Fibroblast of mammary gland (primary cell): ENCODE results near the gene DDX17.
"Not testable (repeated sequence)": the region's sequence is repeated elsewhere in the genome, so short reads cannot be mapped to it uniquely, and the experiment has no call there.

Experiments used
- DNase-seq: peaks from one replicate; pipeline ENCODE4 v3.0.0-alpha.2; 2010; ENCODE audit warnings: low read depth
- H3K4me3 ChIP-seq: 2 replicates; pipeline ENCODE4 v1.5.1; 2011; ENCODE audit warnings: low read depth, mild to moderate bottlenecking, low read length, moderate library complexity; ENCODE audit not compliant: control insufficient read depth
- TF ChIP-seq, protein P1 (sequence below): conservative IDR thresholded peaks from 2 replicates; pipeline ENCODE4 v1.5.1; 2011; ENCODE audit warnings: low read depth, low read length, inconsistent platforms; ENCODE audit not compliant: control insufficient read depth, insufficient read depth

DDX17 gene

DNA sequence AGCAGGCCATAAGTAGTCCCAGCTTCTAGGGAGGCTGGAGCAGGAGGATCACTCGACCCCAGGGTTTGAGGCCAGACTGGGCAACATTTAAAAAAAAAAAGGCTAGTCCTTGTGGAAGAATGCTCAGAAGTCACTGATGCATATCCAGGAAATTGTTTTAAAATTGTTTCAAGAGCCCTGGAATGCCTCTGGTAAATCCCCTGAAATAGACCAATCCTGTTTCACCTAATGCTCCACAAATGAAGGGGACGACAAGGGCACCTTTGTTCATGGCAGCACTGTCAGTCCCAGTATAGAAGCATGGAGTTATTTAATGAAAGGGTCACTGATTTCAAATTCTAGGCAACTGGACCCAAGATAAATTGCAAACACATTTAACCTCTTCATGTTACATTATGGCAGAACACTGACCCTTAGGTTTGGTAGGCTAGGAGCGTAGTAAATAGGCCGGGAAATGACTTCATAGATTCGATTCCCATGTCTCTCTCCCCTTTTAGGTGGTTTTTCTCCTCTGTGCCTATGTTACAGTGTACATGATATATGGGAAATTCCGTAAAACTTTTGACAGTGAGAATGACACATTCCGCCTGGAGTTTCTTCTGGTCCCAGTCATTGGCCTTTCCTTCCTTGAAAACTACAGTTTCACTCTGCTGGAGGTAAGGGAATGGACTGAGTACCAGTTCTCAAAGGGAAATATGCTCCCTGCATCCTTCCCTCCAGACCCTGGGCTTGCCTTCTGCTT lies 26.8 kb downstream of the DDX17 start:
- no peak overlapping the region for H3K4me3 ChIP-seq
- TF ChIP-seq, protein P1, sequence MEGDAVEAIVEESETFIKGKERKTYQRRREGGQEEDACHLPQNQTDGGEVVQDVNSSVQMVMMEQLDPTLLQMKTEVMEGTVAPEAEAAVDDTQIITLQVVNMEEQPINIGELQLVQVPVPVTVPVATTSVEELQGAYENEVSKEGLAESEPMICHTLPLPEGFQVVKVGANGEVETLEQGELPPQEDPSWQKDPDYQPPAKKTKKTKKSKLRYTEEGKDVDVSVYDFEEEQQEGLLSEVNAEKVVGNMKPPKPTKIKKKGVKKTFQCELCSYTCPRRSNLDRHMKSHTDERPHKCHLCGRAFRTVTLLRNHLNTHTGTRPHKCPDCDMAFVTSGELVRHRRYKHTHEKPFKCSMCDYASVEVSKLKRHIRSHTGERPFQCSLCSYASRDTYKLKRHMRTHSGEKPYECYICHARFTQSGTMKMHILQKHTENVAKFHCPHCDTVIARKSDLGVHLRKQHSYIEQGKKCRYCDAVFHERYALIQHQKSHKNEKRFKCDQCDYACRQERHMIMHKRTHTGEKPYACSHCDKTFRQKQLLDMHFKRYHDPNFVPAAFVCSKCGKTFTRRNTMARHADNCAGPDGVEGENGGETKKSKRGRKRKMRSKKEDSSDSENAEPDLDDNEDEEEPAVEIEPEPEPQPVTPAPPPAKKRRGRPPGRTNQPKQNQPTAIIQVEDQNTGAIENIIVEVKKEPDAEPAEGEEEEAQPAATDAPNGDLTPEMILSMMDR = no peak
- DNase-seq = no peak

DNA sequence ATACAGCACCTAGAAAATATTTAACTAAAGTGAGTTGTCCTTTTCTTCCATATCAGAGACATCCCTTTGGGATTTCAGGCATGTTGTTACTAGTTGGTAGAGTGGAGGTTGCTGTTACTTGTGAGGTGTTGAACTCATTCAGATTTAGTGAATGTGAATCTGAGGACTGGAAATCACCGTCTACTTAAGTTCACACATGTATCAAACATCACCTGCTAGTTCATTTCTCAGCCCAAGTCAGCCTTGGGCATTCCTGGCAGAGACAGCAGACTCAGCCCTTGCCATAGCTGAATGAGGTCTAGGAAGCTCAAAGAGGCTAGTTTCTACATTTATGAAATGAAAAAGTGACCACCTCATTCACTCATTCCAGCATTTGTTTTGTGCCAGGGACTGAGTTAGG lies 28.5 kb downstream of the DDX17 start:
- TF ChIP-seq, protein P1 = no peak
- DNase-seq = no peak
- H3K4me3 ChIP-seq = no peak overlapping the region

DNA sequence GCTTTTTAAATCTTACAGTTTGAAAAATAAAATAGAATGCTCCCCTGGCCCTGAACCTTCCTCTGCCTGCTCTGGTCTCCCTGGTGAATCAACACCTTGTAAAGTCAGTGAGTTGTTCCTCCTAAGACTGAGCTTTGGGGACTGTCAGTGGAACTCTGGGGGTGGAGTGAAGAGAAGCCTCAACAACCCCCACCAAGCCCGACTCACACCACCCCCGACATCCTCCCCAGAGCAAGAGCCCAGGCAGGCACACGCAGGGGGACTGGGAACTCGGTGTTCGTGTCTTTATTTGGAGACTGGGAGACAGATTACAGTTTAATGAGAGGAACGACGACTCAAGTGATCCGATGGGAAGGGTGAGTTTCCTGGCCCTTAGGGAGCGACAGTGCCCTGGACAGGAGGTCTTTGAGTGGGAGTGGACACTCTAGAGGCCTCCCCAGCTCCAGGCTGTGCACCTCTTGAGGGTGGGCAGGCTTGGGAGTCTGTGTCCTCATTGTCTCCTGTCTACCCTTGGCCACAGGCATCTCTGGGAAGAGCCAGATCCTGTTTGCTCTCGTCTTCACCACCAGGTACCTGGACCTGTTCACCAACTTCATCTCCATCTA lies 32.0 kb downstream of the DDX17 start:
- TF ChIP-seq, protein P1 = no peak
- no peak for DNase-seq
- no peak overlapping the region for H3K4me3 ChIP-seq

DNA sequence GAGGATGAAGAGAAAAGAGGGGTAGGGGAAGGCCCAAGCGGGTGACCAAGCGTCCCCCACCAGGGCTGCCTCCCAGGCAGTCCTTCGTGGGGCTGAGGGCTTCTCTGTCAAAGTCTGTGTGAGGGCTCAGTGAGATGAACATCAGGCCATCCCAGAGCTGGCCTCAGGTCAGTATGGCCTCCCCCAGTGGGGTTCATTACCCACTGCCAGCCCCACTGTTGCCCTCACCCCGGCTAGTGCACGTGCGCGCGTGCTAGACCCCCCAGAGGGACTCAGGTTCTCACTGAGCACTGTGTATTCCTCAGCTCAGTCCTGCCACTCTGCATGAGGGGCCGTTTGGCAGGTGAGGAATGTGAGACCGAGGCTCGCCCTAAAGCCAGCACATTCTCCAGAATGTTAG lies 34.9 kb downstream of the DDX17 start:
- DNase-seq = no peak
- TF ChIP-seq, protein P1 = no peak
- no peak overlapping the region for H3K4me3 ChIP-seq

DNA sequence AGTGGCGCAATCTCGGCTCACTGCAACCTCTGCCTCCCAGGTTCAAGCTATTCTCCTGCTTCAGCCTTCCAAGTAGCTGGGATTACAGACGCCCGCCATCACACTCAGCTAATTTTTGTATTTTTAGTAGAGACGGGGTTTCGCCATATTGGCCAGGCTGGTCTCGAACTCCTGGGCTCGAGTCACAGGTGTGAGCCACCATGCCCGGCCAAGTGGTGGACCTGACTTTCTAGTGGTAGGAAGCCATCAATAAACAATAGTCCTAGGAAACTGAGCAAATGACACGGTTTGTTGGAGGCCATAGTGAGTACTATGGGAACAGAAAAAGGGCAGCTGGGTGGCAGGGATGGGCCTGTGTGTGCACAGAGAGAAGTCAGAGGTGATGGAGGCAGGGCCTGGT lies 35.9 kb downstream of the DDX17 start:
- not testable (repeated sequence) for H3K4me3 ChIP-seq, DNase-seq

DNA sequence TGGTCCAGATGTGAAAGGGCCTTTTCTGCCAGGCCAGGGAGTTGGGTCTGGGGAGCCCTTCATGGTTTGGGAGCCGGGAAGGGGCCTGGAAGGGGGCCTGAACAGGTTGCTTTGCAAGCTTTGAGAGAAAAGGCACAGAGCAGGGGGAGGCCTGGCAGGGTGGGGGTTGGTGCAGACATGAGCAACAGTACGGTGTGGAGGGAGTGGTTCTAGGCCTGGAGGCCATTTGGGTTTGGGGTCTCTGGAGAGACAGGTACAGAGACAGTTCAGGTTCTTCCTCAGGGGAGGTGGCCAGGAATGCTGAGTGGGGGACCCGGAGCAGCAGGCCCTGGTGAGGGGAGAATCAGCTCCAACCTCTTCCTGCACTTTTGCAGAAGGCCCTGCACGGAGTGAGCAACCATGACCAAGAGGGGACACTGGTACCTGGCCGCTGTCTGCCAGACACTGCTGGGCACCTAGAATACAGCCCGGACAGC lies 36.8 kb downstream of the DDX17 start:
- DNase-seq = no peak
- TF ChIP-seq, protein P1 = no peak
- peak overlapping the region; percentile 95 for H3K4me3 ChIP-seq

DNA sequence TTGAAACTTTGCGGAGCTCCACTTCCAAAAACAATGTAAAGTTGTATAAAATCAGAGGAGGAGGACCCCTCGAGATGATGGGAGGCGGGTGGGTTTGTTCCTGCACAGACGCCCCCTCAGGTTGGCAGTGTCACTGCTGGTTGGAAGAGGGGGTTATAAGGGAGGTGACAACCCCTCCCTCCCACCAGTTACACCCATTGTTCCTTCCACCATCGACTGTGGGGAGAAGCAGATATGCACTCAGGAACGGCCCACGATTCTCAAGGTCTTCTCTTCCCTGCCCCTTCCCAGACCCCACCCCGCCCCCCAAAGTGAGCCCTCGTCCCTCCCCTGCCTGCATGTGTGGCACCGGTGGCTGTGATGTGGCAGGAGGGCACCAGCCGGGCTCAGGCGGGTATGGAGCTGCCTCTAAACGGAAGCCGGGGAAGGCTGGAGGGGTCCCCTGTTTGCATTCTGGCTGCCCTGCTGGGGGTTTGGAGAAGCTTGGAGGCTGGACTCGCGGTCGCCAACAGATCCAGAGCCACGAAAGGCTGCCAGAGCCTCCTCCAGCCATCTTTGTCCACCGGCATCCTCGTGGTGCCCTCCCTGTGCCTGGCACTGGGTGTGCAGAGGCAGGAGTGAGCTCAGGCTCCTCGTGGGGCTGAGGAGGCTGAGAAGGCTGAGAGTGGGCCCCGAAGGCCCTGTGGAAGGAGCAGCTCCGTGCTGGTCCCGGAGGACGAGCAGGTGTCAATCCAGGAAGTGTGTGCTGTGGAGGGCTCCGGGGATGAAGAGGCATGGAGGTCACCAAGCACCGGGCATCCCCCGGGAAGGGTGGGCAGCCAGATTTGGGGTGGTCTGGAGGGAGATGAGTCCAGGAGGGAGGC lies 37.4 kb downstream of the DDX17 start:
- no peak for DNase-seq
- H3K4me3 ChIP-seq = peak overlapping the region; percentile 95
- TF ChIP-seq, protein P1 = peak; percentile 3
